HG02884 (cell line): Measurements from ENCODE around the gene ANKRD53.
"Not testable (repeated sequence)": the region's sequence is repeated elsewhere in the genome, so short reads cannot be mapped to it uniquely, and the experiment has no call there.

Experiments used
- ATAC-seq: cut with Tn5 transposase; IDR thresholded peaks from one replicate; pipeline ENCODE4 v1.9.1; 2021; ENCODE audit warnings: mild to moderate bottlenecking, moderate library complexity; ENCODE audit not compliant: unreplicated experiment

The ANKRD53 gene

DNA sequence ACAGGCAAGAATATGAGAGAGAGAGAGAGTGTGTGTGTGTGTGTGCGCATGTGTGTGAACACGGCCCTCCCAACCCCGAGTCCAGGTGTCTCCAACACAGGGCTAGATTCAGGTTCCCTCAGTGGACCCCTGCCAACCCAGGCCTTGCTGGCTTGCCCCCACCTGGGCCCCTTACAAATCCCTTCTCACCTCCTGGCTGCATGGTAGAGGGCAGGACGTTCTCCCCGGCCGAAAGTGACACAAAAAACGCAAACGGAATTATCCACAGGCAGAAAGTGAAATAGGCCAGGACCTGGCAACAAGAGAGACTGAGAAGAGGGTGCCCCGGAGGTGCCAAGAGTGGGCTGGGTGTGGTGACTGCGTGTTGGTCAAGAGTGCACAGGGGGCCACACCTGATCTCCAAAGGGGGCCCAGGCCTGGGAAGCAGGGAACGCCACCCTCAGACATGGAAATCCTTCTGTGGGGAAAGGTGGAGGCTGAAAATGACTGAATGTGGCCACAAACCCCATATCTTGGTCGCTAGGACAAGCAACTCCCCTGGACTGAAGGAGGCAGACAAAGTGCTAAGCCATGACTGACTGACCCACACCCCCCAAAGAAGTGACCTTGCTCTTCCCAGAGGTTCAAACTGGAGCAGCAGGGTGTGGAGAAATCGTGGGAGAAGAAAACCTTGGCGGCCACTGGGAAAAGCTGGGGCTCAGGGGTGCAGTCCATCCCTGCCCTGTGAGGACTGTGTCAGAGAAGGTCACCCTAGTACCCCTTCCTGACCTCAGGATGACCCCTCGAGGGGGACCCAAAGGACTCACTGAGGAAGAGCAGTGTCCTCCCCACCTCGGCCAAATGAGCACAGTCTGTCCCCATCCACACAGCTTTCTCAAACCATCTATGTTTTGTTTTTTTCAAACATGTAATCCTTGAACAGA is 10.6 kb downstream of the ANKRD53 start:
- ATAC-seq: no peak

DNA sequence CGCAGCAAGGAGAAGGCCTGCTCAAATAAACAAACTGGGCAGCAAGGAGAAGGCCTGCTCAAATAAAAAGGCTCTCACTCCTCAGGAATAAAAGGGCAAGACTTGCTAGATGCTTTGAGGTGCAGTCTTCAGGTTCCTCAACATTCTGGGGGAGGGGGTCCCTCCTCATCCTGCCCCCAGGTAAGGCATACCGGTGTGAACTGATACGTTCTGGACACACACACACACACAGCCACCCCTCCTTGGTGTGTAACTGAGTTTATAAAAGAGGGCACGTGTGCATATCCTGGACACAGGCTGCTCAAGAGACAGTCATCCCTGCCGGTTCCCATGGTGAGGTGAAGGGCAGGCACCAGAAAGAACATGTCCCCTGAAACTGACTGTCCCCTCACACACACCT is 11.8 kb downstream of the ANKRD53 start:
- ATAC-seq: no peak

GRCh38 chr2:70991142-70991541 is 12.7 kb downstream of the ANKRD53 start:
- ATAC-seq: no peak

DNA sequence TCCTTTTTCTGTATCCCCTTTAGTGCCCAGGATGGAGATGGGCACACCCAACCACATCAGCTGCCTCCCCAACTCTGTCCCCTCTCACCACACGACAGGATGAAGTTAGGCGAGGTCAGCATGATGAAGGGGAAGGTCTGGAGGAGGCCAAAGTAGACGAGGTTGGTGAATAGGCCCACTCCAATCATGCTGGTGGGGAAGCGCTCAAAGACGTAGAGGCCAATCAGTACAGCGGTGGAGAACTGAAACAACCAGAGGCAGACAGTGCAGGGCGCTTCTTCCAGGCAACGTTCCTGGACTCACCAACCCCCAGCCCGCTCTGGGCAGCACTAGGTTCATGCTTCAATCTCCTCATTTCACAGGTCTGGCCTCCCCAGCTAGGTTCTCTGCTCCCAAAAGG is 13.3 kb downstream of the ANKRD53 start:
- no peak for ATAC-seq

DNA sequence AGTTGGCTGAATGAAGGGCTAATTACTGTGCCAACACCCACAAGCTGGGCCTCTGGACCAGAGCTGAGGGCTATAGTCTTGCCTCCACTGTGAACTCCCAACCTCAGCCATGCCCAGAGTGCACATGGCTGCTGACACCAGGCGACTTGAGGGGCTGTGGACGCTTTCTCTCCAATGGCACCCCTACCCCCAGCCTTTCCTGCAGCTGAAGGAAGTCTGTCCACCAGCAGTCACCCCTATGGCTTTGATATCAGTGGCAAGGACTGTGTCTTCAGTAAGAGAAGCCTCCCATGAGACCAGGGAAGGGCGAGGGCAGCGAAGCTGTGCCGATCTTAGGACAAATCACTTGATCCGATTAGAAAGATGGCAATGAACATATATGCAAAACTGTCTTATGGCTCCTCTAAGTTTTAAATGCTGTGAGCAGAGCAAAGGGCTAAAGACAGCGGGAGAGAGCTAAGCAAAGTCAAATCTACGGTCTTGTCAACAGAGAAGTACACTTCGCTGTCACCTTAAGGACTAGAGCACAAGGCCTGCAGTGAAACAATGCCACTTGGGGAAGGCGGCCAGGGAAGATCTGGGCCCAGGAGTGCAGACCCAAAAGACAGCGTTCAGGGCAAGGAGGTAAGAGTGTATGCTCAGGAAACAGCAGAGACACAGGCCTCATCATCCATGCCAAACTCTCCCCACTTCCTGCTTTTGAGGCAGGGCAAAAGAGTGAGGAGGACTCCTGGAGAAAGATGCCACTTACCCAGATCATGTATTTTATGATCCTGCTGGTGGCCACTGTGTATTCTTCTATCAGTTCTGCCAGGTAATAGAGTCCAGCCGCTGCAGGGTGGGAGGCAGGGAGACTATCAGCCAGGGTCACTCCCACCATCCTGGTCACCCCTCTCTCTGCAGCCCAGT is 14.8 kb downstream of the ANKRD53 start:
- no peak for ATAC-seq

DNA sequence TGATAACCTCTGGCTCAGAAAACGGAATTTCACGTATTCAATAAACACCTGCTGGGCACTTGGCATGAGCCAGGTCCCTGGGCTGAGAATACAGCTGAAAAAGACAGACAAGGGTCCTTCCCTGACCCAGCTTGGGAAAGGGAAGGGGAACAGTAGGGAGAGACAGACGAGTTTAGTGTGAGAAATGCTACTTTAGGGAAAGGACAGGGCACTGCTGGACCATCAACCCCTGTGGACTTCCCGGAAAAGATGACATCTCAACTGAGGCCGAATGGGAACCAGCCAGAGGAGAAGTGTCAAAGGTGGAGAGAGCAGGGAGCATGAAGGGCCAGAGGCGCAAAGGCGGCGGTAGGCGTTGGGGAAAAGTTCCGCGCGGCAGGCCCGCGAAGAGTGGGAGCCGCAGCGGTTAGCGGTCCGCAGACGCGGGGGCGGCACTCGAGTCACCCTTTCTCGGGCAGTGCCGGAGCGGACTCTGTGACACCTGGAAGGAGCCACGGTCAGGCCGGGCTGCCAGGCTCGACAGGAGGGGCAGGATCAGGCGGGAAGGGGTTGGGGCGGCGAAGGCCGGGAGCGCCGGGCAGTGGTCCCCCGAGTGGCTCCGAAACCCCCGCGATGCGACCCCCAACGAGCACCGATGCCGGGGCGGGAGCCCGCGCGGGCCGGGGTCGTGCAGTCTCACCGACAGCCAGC is 15.7 kb downstream of the ANKRD53 start:
- peak; percentile 28 for ATAC-seq

GRCh38 chr2:70994699-70995425 is 16.4 kb downstream of the ANKRD53 start, which contains the start of gene TEX261:
TSS of gene TEX261 (minus strand) at chr2:70994873. CDS start at chr2:70994757, 116 bp downstream.
- ATAC-seq: peak; percentile 94

GRCh38 chr2:70995426-70995729 is 16.9 kb downstream of the ANKRD53 start:
- peak; percentile 37 for ATAC-seq

DNA sequence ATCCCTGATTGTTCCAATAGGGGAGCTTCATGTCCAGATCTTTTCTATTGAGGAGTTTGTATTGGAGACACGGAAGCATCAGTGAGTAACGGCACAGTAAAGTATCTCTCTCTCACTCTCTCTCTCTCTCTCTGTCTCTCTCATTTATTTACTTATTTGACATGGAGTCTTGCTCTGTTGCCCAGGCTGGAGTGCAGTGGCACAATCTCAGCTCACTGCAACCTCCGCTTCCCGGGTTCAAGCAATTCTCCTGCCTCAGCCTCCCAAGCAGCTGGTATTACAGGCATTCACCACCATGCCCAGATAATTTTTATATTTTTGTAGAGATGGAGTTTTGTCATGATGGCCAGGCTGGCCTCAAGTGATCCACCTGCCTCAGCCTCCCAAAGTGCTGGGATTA is 20.5 kb downstream of the ANKRD53 start:
- not testable (repeated sequence) for ATAC-seq

GRCh38 chr2:70999362-70999761 is 20.9 kb downstream of the ANKRD53 start:
- no peak for ATAC-seq

DNA sequence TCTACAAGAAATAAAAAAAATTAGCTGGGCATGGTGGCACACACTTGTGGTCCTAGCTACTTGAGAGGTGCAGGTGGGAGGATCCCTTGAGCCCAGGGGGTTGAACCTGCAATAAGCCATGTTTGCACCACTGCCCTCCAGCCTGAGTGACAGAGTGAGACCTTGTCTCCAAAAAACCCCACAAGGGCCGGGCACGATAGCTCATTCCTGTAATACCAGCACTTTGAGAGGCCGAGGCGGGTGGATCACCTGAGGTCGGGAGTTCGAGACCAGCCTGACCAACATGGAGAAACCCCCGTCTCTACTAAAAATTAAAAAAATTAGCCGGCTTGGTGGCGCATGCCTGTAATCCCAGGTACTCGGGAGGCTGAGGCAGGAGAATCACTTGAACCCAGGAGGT is 21.5 kb downstream of the ANKRD53 start:
- ATAC-seq: not testable (repeated sequence)

DNA sequence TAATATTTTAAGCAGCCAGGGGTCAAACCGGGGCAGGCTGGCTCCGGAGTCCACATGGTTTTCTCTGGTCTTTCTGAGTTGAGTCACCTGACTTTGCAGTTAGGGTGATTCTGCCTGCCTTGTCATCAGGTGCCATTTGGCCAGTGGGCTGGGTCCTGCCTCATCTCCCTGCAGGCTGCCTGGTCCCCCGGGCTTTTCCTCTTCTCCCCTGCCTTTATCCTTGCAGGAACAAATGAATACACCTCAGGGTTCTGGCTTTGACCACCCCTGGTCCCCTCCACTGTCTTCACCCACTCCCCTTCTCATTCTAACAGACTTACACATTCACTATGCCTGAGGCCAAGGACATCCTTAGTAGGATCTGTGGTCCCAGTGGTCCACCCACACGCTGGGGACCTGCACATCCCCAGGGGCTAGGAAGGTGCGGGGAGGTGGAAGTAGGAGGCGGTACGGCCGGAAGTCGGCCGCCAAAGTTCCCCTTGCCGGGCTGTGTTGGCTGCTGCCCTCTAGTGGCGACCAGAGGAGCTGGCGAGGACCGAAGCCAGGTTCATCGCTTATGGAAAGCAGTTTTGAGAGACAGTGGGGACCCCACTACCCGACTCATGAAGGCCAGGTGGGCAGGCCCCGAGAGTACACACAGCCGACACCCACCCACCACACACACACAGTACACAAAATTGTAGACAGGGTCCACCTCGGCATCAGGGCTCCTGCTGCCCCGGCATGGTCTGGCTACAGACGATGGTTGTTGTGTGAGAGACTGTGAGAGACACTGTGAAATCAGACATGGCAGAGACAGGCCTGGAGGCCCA is 22.6 kb downstream of the ANKRD53 start:
- ATAC-seq: peak; percentile 94

DNA sequence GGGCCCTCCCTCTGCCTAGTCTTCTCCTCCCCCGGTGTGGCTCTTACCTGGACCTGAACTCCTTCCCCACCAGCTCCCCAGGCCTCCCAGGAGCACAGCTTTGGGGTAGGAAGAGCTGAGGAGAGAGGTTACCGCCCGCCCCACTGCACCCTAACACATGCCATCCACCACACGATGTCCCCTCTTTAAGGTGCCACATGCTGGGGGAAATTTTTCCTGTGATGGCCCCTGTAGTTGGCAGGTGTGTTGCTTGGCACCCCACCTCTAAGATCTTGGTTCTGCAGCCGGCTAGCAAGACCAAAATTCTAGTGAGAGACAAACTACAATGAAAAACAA is 23.1 kb downstream of the ANKRD53 start:
- no peak for ATAC-seq

DNA sequence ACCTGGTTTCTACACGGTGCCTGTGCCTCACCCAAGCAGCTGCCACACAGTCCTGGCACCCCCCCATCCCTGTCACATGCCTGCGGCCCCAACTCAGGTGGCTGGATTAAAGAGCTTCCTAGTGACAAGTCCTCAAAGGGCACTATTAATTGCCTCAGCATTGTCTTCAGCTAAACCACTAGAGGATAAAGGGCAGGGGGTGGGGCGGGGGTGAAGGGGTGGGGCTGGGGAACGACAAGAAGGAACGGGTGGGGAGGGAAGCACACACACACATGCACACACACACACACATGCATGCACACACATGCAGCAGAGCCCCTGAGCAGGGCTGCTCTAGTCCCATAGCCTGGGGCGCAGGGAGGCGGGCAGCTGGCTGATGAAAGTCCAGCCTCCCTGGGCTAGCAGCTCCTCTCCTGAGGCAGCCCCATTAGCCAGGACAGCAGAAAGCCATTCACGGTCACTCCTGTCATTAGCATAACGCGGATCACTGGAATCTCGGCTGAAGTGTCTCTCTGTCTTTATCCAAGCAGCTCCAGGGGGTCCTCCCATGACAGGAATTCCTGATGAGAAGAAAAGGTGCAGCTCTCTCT is 23.6 kb downstream of the ANKRD53 start:
- no peak for ATAC-seq

DNA sequence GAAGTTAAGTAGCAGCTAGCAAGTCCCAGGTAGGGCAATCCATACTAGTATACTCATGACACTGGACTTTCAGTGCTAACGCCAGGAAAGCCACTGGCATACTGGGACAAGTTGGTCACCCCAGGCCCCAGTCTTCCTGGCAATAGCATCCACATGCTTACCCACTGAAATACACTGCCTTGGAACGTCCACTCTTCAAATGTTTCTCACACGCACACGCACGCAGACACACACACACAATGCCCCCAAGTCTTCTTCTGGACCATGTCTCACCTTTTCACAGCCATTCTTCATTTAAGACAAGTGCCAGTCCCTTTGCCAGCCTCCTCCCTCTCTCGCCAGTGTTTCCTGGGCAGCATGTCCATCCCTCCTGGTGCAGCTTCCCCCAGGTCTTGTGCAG is 25.0 kb downstream of the ANKRD53 start:
- ATAC-seq: no peak

DNA sequence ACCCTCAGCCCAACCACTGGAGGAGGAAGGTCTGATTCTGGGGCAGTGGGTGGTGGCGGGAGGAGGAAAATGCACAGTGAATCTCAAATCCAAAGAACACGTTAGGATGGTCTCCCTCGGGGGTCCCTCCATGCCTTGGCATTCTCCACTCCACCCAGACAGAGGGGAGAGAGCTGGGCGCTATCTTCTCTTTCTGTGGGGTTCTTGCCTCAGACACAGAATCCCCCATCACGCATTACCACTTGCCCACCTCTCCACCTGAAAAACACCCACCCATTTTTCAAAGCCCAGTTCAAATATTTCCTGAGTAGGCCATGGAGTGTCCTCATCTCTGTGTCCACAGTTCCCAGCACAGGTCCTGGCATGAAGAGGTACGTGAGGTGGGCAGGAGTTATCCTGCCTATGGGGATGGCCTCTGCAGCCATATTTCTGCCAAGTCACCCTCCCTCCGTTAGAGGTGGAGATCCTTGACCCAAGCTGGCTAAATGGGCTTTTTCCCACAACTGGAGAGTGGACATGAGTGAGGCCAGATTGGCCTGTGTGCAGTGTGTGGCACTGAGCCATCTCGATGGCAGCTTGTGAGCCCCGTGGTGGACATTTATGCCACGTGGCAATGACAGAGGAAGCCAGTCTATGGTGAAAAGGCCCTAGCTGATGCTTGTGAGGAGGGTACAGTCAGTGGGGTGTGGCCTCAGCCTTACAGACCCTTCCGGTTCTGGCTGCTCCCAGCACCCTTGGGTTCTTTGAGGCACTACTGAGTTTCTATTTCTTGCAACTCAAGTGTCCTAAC is 25.7 kb downstream of the ANKRD53 start:
- ATAC-seq: no peak

GRCh38 chr2:71004857-71005256 is 26.4 kb downstream of the ANKRD53 start:
- no peak for ATAC-seq
